Thoracic aorta (tissue), 2 donors: ENCODE results near the gene POGZ. TPM values are rescaled to one million over a fixed set of nuclear protein-coding genes. Genes with fewer than 3 reads are reported as not detected.

Experiments
- ATAC-seq: fragments of 150-250 bp; one replicate; pipeline ENCODE4 v1.8.0; 2017; ENCODE audit warnings: low read depth; ENCODE audit not compliant: insufficient number of reproducible peaks, low FRiP score
- DNase-seq: peaks from one replicate; pipeline ENCODE4 v3.0.0-alpha.2; 2020; ENCODE audit warnings: low spot score
- H3K27ac ChIP-seq, 2 donors: fragments of 200-600 bp; sonication (generic); 1 replicate in 1 of 2; 2 replicates in 1 of 2; pipeline ENCODE4 v1.5.1; 2016; ENCODE audit warnings: mild to moderate bottlenecking in 2 of 2, moderate library complexity in 2 of 2
- H3K27me3 ChIP-seq: fragments of 200-600 bp; sonication (generic); replicated peaks from 2 replicates; pipeline ENCODE4 v1.6.0; 2016; ENCODE audit warnings: mild to moderate bottlenecking; ENCODE audit not compliant: insufficient read depth
- H3K36me3 ChIP-seq: fragments of 200-600 bp; sonication (generic); one replicate; pipeline ENCODE4 v1.5.1; 2016
- H3K4me1 ChIP-seq, 2 donors: fragments of 200-600 bp; sonication (generic); 1 replicate in 1 of 2; 2 replicates in 1 of 2; pipeline versions ENCODE4 v1.5.1 to v1.6.0; 2016; ENCODE audit warnings: low read depth in 2 of 2, mild to moderate bottlenecking in 1 of 2; ENCODE audit not compliant: control insufficient read depth in 1 of 2
- H3K4me3 ChIP-seq: fragments of 200-600 bp; sonication (generic); 2 replicates; pipeline ENCODE4 v1.5.1; 2016; ENCODE audit warnings: mild to moderate bottlenecking
- H3K9me3 ChIP-seq: fragments of 200-600 bp; sonication (generic); 2 replicates; pipeline ENCODE4 v1.5.1; 2016
- total RNA-seq, 2 donors: library from RNA; depleted of rRNA; stranded (reverse); fragments of >200 nt; gene quantifications; one replicate each; pipeline versions ENCODE4 v1.1.0 to v1.2.3, GENCODE V29; 2016
- TF ChIP-seq, protein P1 (sequence below): fragments of 200-600 bp; sonication (generic); IDR thresholded peaks from one replicate; pipeline ENCODE4 v1.5.1; 2019; ENCODE audit warnings: antibody characterized with exemption

POGZ gene
- total RNA-seq, 2 donors from 2014 or later, result 64.1 to 76.9 TPM

DNA sequence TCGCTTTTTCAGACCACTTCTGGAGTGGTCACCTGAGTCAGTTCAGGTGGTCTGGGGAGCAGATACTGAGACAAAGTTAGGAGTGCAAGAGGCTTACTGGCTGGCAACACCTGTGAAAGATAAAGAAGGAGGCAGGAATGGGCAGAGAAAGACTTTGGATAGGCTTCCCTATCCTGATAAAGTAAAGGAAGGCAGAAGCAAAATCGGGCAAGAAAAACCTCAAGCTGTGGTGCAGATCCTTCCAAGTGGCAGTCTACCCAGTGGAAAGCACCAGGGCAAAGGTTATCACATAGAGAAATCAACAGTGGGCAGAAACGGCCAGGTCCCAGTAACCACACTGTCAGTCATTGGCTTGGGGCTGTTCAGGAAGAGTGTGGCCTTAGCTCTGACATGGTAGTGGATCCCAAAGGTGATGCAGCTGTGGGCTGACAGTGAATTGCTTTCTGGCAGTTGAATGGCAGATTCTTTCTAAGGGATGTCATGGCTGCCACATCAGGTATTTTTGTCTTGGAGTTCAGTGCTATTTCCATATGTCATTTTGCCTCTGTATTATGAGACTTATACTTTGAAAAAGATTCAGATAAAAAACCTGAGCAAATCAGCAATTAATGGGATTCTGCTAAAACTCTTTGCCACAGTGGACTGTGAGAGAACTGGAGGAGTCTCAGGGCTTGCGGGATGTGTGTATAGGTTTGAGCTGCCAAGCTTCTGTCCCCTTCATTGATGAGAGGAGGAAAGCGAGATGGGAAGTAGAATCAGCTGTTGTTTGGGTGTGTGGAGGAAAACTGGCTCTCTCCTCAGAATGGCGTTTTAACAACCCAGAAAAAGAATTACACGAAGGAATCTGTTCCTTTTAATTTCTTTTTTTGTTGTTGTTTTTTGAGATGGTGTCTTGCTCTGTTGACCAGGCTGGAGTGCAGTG, 43.8 kb upstream of the POGZ start:
- no peak for ATAC-seq
- Histone ChIP-seq H3K27me3 (no peaks in the 10 kb centered on the region), H3K27ac (no peak overlapping the region), H3K9me3 (no peaks in the 10 kb centered on the region), H3K36me3 (no peaks in the 10 kb centered on the region), H3K4me3 (no peak overlapping the region), H3K4me1 (no peaks in the 10 kb centered on the region)
- TF ChIP-seq, protein P1, sequence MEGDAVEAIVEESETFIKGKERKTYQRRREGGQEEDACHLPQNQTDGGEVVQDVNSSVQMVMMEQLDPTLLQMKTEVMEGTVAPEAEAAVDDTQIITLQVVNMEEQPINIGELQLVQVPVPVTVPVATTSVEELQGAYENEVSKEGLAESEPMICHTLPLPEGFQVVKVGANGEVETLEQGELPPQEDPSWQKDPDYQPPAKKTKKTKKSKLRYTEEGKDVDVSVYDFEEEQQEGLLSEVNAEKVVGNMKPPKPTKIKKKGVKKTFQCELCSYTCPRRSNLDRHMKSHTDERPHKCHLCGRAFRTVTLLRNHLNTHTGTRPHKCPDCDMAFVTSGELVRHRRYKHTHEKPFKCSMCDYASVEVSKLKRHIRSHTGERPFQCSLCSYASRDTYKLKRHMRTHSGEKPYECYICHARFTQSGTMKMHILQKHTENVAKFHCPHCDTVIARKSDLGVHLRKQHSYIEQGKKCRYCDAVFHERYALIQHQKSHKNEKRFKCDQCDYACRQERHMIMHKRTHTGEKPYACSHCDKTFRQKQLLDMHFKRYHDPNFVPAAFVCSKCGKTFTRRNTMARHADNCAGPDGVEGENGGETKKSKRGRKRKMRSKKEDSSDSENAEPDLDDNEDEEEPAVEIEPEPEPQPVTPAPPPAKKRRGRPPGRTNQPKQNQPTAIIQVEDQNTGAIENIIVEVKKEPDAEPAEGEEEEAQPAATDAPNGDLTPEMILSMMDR, result no peak
- DNase-seq, result no peak

DNA sequence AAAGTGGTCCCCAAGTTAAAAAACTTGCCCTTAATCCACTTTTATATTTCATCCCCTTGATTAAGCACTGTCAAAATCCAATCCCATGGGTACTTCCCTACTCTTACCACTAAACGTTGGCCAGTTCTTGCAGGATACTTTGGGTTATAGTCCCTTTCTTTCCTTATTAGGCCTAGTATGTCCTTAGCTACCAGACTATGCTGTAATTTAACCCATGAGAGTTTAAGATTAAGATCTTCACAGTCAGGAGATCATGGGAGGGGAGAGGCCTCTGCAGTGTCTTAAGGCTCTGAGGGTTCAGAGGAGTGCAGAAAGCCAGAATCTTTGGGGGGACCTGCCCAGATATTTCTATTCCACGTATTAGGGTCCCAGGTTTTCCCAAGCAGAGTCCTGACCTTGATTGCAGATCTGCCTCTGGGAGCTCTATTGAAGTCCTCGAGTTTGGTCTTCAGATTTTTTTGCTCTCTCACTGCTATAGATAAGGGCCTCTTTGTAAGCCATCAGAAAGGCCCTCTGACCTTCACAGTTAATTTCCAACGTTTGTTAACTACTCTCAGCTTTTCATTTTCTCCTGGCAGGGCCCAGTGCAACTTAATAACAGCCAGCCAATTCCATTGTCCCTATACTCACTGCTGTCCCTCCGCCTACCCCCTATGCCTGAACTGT, 42.9 kb upstream of the POGZ start:
- H3K27me3 ChIP-seq, result no peaks in the 10 kb centered on the region
- no peak overlapping the region for H3K27ac ChIP-seq
- ATAC-seq, result no peak
- DNase-seq, result no peak
- no peaks in the 10 kb centered on the region for H3K9me3 ChIP-seq
- TF ChIP-seq, protein P1, result no peak
- H3K36me3 ChIP-seq, result no peaks in the 10 kb centered on the region
- H3K4me1 ChIP-seq, result no peaks in the 10 kb centered on the region
- H3K4me3 ChIP-seq, result no peak overlapping the region

DNA sequence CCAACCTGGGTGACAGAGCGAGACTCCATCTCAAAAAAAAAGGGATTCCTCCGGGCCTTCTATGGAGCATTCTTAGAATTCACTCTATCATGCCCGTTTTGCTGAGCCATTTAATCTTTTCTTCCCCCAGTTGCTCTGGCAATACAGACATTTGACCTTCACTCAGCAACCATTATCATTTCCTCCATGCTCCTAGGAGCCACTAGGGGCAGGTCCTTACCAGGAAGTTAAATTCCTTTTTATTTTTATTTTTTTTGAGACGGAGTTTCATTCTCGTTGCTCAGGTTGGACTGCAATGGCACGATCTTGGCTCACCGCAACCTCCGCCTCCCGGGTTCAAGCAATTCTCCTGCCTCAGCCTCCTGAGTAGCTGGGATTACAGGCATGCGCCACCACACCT, 42.2 kb upstream of the POGZ start:
- H3K9me3 ChIP-seq, result no peaks in the 10 kb centered on the region
- no peak for DNase-seq
- ATAC-seq, result no peak
- H3K27ac ChIP-seq, result no peak overlapping the region
- TF ChIP-seq, protein P1, result no peak
- H3K4me3 ChIP-seq, result no peak overlapping the region
- H3K4me1 ChIP-seq, result no peaks in the 10 kb centered on the region
- no peaks in the 10 kb centered on the region for H3K27me3 ChIP-seq
- H3K36me3 ChIP-seq, result no peaks in the 10 kb centered on the region

DNA sequence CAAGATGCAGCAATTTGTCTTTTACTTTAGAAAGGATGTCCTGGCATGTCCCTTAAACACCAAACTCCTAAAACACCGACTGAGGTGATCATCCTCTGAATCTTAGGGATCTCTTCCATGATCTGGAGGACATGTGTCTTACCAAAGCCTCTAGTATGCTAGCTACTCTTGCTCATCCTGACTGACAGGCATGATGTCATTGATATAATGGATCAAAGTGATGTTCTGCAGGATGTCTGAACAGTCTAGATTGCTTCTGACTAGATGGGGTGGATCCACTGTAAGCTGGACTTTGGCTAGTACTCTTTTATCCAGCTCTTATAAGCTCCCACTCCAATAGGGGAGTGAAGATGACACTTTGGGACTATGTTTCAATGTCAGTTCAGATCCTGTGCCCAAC, 40.6 kb upstream of the POGZ start:
- no peaks in the 10 kb centered on the region for H3K36me3 ChIP-seq
- TF ChIP-seq, protein P1, result no peak
- H3K27me3 ChIP-seq, result no peaks in the 10 kb centered on the region
- H3K4me1 ChIP-seq, result no peaks in the 10 kb centered on the region
- H3K9me3 ChIP-seq, result no peaks in the 10 kb centered on the region
- no peak for ATAC-seq
- H3K27ac ChIP-seq, result no peak overlapping the region
- H3K4me3 ChIP-seq, result no peak overlapping the region
- no peak for DNase-seq

DNA sequence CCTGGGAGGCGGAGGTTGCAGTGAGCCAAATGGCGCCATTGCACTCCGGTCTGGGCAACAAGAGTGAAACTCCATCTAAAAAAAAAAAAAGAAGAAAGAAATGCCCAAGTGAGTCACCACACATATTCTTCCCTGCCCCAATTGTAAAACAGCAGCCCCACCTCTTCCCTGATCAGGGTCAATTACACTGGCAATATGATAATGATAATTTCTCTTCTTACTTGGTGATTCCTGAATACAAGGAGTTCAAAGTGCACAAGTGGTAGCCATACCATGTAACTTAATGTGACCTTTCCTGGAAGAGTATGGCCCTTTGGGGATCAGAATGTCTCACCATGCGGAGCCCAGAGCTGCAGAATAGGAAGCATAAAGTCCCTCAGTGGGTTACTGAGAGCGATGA, 40.1 kb upstream of the POGZ start:
- TF ChIP-seq, protein P1, result no peak
- no peak for ATAC-seq

More for the DNA sequence above, 40.1 kb upstream of the POGZ start:
- no peaks in the 10 kb centered on the region for H3K9me3 ChIP-seq
- no peak overlapping the region for H3K27ac ChIP-seq
- no peaks in the 10 kb centered on the region for H3K27me3 ChIP-seq
- H3K36me3 ChIP-seq, result no peaks in the 10 kb centered on the region
- peaks cover 0 to 3% of the 10 kb centered on the region in 2 donors for H3K4me1 ChIP-seq
- no peak overlapping the region for H3K4me3 ChIP-seq
- no peak for DNase-seq
